ENCODE measurements around the gene RAD54L2.
"Not testable (repeated sequence)": the region's sequence is repeated elsewhere in the genome, so short reads cannot be mapped to it uniquely, and the experiment has no call there.

RAD54L2 gene

GRCh38 chr3:51542596-51542995 is 4.1 kb downstream of the RAD54L2 start:
- DNase-seq (ENCODE audit: low read depth in 2 of 3, low spot score in 2 of 3): not testable (repeated sequence)

- no peak for DNase-seq (ENCODE audit: low read depth in 2 of 3, low spot score in 2 of 3)
These were observed 5.7 kb downstream of the RAD54L2 start for GRCh38 chr3:51544011-51544775.

- no peak for DNase-seq (ENCODE audit: low read depth in 2 of 3, low spot score in 2 of 3)
These were observed 8.8 kb downstream of the RAD54L2 start for GRCh38 chr3:51547274-51547673.

GRCh38 chr3:51549311-51549710 is 10.8 kb downstream of the RAD54L2 start:
- DNase-seq (ENCODE audit: low read depth in 2 of 3, low spot score in 2 of 3): no peak

- no peak for DNase-seq (ENCODE audit: low read depth in 2 of 3, low spot score in 2 of 3)
These were observed 11.7 kb downstream of the RAD54L2 start for GRCh38 chr3:51550080-51550819.

GRCh38 chr3:51557993-51558392 is 19.5 kb downstream of the RAD54L2 start:
- no peak for DNase-seq (ENCODE audit: low read depth in 2 of 3, low spot score in 2 of 3)

- DNase-seq (ENCODE audit: low read depth in 2 of 3, low spot score in 2 of 3): no peak
These were observed 20.9 kb downstream of the RAD54L2 start for GRCh38 chr3:51559411-51559888.

GRCh38 chr3:51559961-51560360 is 21.4 kb downstream of the RAD54L2 start:
- DNase-seq (ENCODE audit: low read depth in 2 of 3, low spot score in 2 of 3): no peak

- not testable (repeated sequence) for DNase-seq (ENCODE audit: low read depth in 2 of 3, low spot score in 2 of 3)
These were observed 23.9 kb downstream of the RAD54L2 start for GRCh38 chr3:51562403-51562802.

- DNase-seq (ENCODE audit: low read depth in 2 of 3, low spot score in 2 of 3): no peak
These were observed 29.5 kb downstream of the RAD54L2 start for GRCh38 chr3:51568036-51568435.

- DNase-seq (ENCODE audit: low read depth in 2 of 3, low spot score in 2 of 3): no peak
These were observed 30.5 kb downstream of the RAD54L2 start for GRCh38 chr3:51568996-51569395.

- DNase-seq (ENCODE audit: low read depth in 2 of 3, low spot score in 2 of 3): no peak
These were observed 39.7 kb downstream of the RAD54L2 start for GRCh38 chr3:51578238-51578637.

- no peak for DNase-seq (ENCODE audit: low read depth in 2 of 3, low spot score in 2 of 3)
These were observed 41.9 kb downstream of the RAD54L2 start for GRCh38 chr3:51580418-51580817.

- no peak for DNase-seq (ENCODE audit: low read depth in 2 of 3, low spot score in 2 of 3)
These were observed 43.0 kb downstream of the RAD54L2 start for GRCh38 chr3:51581524-51581923.

- DNase-seq (ENCODE audit: low read depth in 2 of 3, low spot score in 2 of 3): no peak
These were observed 46.7 kb downstream of the RAD54L2 start for GRCh38 chr3:51585197-51585596.

GRCh38 chr3:51585871-51586270 is 47.4 kb downstream of the RAD54L2 start:
- DNase-seq (ENCODE audit: low read depth in 2 of 3, low spot score in 2 of 3): no peak

Data from activated CD8-positive, alpha-beta memory T cell treated with anti-CD3 and anti-CD28 coated beads for 48 hours (primary cell).